NT2/D1 (cell line): ENCODE results near the gene UCHL1.

Experiments
- SUZ12 ChIP-seq: IDR thresholded peaks from 2 replicates; pipeline ENCODE4 v1.6.1; 2011; ENCODE audit not compliant: insufficient read length, insufficient read depth; ENCODE audit errors: extremely low read depth
- ZNF274 ChIP-seq: IDR thresholded peaks from 2 replicates; pipeline ENCODE4 v1.6.1; 2011; ENCODE audit warnings: mild to moderate bottlenecking, low read depth, low read length

DNA sequence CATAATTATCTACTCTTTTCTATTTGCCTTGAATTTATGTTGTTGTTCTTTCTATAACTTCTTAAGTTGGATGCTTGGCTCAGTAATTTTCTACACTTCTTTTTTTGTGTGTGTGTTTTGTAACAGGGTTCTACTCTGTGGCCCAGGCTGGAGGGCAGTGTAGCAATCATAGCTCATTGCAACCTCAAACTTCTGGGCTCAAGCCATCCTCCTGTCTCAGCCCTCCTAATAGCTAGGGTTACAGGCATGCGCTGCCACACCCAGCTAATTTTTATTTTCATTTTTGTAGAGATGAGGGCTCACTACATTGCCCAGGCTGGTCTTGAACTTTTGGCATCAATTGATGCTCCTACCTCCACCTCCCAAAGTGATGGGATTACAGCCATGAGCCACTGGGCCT is 20.7 kb upstream of the UCHL1 start:
- no peak for TF ChIP-seq ZNF274
- no peak for TF ChIP-seq SUZ12
